Testis (tissue), 3 donors: ENCODE measurements around the gene RCOR1. TPM values are rescaled to one million over a fixed set of nuclear protein-coding genes. Genes with fewer than 3 reads are reported as not detected.
"Not testable (repeated sequence)": the region's sequence is repeated elsewhere in the genome, so short reads cannot be mapped to it uniquely, and the experiment has no call there.

Source experiments
- DNase-seq: peaks from one replicate; pipeline ENCODE4 v3.0.0-alpha.2; 2019
- H3K27ac ChIP-seq, 2 donors: fragments of 200-600 bp; sonication (generic); one replicate each; pipeline ENCODE4 v1.5.1; 2019
- H3K27me3 ChIP-seq: fragments of 200-600 bp; sonication (generic); one replicate; pipeline ENCODE4 v1.5.1; 2019
- H3K36me3 ChIP-seq: fragments of 200-600 bp; sonication (generic); one replicate; pipeline ENCODE4 v1.5.1; 2017; ENCODE audit warnings: low read depth; ENCODE audit errors: missing control alignments
- H3K4me1 ChIP-seq: fragments of 200-600 bp; sonication (generic); one replicate; pipeline ENCODE4 v1.5.1; 2019
- H3K4me3 ChIP-seq, 2 donors: fragments of 200-600 bp; sonication (generic); one replicate each; pipeline ENCODE4 v1.5.1; 2017 to 2019
- H3K9me3 ChIP-seq: fragments of 200-600 bp; sonication (generic); one replicate; pipeline ENCODE4 v1.5.1; 2017
- POLR2A ChIP-seq: fragments of 450-650 bp; IDR thresholded peaks from one replicate; pipeline ENCODE4 v1.6.1; 2017; ENCODE audit warnings: antibody characterized with exemption, mild to moderate bottlenecking, moderate library complexity
- WGBS, 2 donors: methylation state at CpG; one replicate each; pipeline ENCODE4 v1.1.5; 2018; 5-methylcytosine and 5-hydroxymethylcytosine counted together
- intact Hi-C: fragments of 100-400 bp; cut with DNase I; formaldehyde crosslinking; loops from one replicate; pipeline ENCODE4 v1.15.1; 2023; ENCODE audit warnings: low total_unique reads
- polyA plus RNA-seq: library from polyadenylated mRNA; stranded (reverse); fragments of 350-450 nt; fragmentation: Illumina TruSeq; extraction: RNeasy Lipid Tissue Mini Kit (QIAGEN cat#74804); gene quantifications from one replicate; pipeline ENCODE4 v1.2.3, GENCODE V29; 2014; ENCODE audit warnings: low read depth, low replicate concordance; ENCODE audit not compliant: insufficient read depth
- total RNA-seq, 2 donors: library from RNA; depleted of rRNA; stranded (reverse); fragments of >200 nt; gene quantifications; one replicate each; pipeline ENCODE4 v1.2.3, GENCODE V29; 2016
- TF ChIP-seq, protein P1 (sequence below), 3 experiments: fragments of 450-650 bp in 2 of 3; fragments of 200-600 bp in 1 of 3; sonication (generic) in 1 of 3; IDR thresholded peaks; one replicate each; pipeline ENCODE4 v1.5.1; 2016 to 2019; ENCODE audit warnings: antibody characterized with exemption in 3 of 3, mild to moderate bottlenecking in 2 of 3, moderate library complexity in 1 of 3

RCOR1 gene
- total and polyA plus RNA-seq, 3 donors from 2014 or later: 33.8 to 37.8 (median 33.9) TPM

DNA sequence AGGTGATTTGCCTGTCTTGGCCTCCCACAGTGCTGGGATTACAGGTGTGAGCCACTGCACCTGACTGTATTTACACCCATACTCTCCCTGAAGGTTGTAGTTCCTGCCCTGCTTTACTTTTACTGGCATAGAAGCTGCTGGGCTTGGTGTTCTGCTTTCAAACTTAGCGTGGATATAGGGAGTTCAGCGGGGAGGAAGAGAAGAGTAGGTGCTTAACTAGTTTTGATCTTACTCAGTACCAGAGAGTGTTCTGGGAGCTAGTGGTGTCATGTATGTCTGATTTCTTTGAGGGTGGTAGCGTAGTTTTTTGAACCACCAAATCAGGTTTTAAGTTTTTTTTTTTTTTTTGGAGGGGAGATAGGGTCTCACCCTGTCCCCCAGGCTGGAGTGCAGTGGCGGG is 13.8 kb downstream of the RCOR1 start:
- TF ChIP-seq, protein P1, sequence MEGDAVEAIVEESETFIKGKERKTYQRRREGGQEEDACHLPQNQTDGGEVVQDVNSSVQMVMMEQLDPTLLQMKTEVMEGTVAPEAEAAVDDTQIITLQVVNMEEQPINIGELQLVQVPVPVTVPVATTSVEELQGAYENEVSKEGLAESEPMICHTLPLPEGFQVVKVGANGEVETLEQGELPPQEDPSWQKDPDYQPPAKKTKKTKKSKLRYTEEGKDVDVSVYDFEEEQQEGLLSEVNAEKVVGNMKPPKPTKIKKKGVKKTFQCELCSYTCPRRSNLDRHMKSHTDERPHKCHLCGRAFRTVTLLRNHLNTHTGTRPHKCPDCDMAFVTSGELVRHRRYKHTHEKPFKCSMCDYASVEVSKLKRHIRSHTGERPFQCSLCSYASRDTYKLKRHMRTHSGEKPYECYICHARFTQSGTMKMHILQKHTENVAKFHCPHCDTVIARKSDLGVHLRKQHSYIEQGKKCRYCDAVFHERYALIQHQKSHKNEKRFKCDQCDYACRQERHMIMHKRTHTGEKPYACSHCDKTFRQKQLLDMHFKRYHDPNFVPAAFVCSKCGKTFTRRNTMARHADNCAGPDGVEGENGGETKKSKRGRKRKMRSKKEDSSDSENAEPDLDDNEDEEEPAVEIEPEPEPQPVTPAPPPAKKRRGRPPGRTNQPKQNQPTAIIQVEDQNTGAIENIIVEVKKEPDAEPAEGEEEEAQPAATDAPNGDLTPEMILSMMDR (IDR thresholded peaks at IDR 0.05): no peak
- TF ChIP-seq POLR2A: no peak
- intact Hi-C loops: no loop called here
- H3K27me3 ChIP-seq: no peaks in the 10 kb centered on the region
- H3K9me3 ChIP-seq: no peaks in the 10 kb centered on the region
- WGBS, 2 donors: 85 to 95% methylated on average over 4 of the region's 4 CpGs
- H3K27ac ChIP-seq: no peak overlapping the region
- no peak overlapping the region for H3K4me3 ChIP-seq
- H3K4me1 ChIP-seq: peaks cover 21% of the 10 kb centered on the region
- no peak for DNase-seq
- H3K36me3 ChIP-seq: no peaks in the 10 kb centered on the region

DNA sequence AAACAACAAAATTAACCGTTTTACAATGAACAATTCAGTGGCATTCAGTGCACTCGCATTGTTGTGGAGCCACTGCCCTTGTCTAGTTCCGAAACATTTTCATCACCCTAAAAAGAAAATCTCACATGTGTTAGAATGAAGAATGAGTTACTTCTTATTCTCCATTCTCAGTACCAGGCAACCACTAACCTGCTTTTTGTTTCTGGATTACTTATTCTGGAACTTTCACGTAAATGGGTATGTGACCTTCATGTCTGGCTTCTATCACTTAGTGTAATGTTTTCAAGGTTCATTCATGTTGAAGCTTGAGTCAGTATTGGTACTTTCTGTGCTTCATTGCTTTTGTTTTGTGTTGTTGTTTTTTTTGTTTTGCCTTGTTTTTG is 15.6 kb downstream of the RCOR1 start:
- intact Hi-C loops: no loop called here
- no peak for DNase-seq
- Histone ChIP-seq H3K4me3 (no peak overlapping the region), H3K9me3 (no peaks in the 10 kb centered on the region), H3K4me1 (peaks cover 13% of the 10 kb centered on the region), H3K36me3 (no peaks in the 10 kb centered on the region), H3K27ac (no peak overlapping the region), H3K27me3 (no peaks in the 10 kb centered on the region)
- 51 to 80% methylated on average over 4 of the region's 4 CpGs for WGBS, 2 donors
- no peak for TF ChIP-seq POLR2A
- TF ChIP-seq, protein P1 (IDR thresholded peaks at IDR 0.05): no peak

DNA sequence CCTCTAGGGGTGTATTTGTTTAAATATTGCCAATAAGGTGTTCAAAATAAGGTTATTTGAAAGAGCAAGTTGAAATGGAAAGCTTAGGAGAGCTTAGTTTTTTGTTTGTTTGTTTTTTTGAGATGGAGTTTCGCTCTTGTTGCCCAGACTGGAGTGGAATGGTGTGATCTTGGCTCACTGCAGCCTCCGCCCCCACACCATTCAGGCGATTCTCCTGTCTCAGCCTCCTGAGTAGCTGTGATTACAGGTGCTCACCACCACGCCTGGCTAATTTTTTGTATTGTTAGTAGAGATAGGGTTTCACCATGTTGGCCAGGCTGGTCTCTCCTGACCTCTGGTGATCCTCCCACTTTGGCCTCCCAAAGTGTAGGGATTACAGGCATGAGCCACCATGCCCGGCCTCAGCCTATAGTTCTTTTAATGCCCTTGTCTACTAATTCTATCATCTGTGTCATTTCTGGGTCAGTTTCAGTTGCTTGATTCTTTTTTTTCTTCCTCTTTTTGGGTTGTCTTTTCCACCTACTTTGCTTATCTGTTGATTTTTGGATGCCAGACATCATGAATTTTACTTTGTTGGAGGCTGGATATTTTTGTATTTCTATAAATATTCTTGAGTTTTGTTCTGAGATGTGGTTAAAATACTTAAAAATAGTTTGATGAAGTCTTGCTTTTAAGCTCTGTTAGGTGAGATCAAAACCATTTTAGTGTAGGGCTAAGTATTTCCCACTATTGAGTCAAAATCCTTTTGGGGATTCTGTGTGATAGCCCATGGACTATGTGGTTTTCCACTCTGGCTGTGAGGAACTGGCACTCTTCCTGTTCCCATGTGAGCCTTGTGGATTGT is 18.7 kb downstream of the RCOR1 start:
- no peaks in the 10 kb centered on the region for H3K36me3 ChIP-seq
- no peak overlapping the region for H3K4me3 ChIP-seq
- no peaks in the 10 kb centered on the region for H3K4me1 ChIP-seq
- intact Hi-C loops: no loop called here
- no peak for TF ChIP-seq POLR2A
- TF ChIP-seq, protein P1 (IDR thresholded peaks at IDR 0.05): no peak
- WGBS, 2 donors: 63 to 64% methylated on average over 5 of the region's 5 CpGs
- DNase-seq: no peak
- H3K27me3 ChIP-seq: no peaks in the 10 kb centered on the region
- no peak overlapping the region for H3K27ac ChIP-seq
- H3K9me3 ChIP-seq: no peaks in the 10 kb centered on the region

DNA sequence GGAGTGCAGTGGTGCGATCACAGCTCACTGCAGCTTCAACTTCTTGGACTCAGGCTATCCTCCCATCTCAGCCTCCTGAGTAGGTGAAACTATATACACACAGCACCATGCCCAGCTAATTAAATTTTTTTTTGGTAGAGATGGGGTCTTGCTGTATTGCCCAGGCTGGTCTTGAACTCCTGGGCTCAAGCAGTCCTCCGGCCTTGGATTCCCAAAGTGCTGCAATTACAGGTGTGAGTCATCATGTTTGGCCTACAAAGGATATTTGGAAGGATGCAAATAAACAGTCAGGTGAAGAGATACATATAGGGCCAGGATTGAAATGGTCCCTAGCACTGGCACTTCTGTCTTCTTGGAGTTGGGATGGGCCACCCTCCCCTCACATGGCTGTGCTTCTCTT is 23.9 kb downstream of the RCOR1 start:
- H3K4me3 ChIP-seq: no peak overlapping the region
- intact Hi-C loops: no loop called here
- H3K27ac ChIP-seq: no peak overlapping the region
- DNase-seq: no peak
- TF ChIP-seq, protein P1 (IDR thresholded peaks at IDR 0.05): no peak
- no peak for TF ChIP-seq POLR2A
- no peaks in the 10 kb centered on the region for H3K36me3 ChIP-seq
- no peaks in the 10 kb centered on the region for H3K9me3 ChIP-seq
- H3K27me3 ChIP-seq: no peaks in the 10 kb centered on the region
- H3K4me1 ChIP-seq: peaks cover 3% of the 10 kb centered on the region
- 100% methylated on average over 2 of the region's 2 CpGs for WGBS, 2 donors

DNA sequence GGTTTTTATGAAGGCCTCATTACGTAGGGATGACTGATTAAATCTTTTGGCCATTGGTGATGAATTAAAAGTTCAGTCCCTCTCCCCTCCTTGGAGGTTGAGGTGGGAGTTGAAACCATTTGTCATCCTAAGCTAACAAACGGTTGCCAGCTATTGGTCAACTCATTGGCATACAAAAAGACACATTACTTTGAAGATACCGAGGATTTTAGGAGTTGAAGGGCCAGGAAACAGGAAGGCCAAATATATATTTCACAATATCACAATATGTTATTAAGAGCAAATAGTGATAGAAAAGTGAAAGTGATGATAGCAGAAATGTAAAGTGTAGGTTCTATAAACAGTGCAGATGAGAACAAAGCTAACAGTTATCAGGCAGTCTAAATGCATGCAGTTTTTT is 24.4 kb downstream of the RCOR1 start:
- no peak overlapping the region for H3K27ac ChIP-seq
- 55 to 74% methylated on average over 3 of the region's 3 CpGs for WGBS, 2 donors

DNA sequence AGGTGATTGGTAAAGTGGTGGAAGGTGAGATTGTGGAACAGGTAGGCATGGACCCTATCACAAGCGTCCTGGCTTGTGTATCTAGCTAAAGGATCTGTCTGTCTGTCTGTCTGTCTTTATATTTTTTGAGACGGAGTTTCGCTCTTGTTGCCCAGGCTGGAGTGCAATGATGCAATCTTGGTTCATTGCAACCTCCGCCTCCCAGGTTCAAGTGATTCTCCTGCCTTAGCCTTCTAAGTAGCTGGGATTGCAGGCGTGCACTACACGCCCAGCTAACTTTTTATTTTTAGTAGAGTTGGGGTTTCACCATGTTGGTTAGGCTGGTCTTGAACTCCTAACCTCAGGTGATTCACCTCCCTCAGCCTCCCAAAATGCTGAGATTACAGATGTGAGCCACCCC is 26.6 kb downstream of the RCOR1 start:
- H3K4me1 ChIP-seq: peaks cover 12% of the 10 kb centered on the region
- H3K36me3 ChIP-seq, intact Hi-C loops, DNase-seq, H3K4me3 ChIP-seq, H3K27ac ChIP-seq, H3K27me3 ChIP-seq, H3K9me3 ChIP-seq: not testable (repeated sequence)
- WGBS, 2 donors: 82 to 92% methylated on average over 6 of the region's 6 CpGs

More for the DNA sequence above, 24.4 kb downstream of the RCOR1 start:
- Histone ChIP-seq H3K4me1 (peaks cover 6% of the 10 kb centered on the region), H3K9me3 (no peaks in the 10 kb centered on the region), H3K4me3 (no peak overlapping the region), H3K36me3 (no peaks in the 10 kb centered on the region), H3K27me3 (no peaks in the 10 kb centered on the region)
- no peak for TF ChIP-seq POLR2A
- TF ChIP-seq, protein P1 (IDR thresholded peaks at IDR 0.05): no peak
- intact Hi-C loops: no loop called here
- no peak for DNase-seq
